Choroid plexus epithelial cell (primary cell): ENCODE measurements around the gene STAM.
A peak's percentile ranks its signal among the peaks of the same experiment; 100 is the strongest.

Source experiments
- DNase-seq: peaks from one replicate; pipeline ENCODE4 v3.0.0-alpha.2; 2010; ENCODE audit warnings: low read depth
- H3K4me3 ChIP-seq: 2 replicates; pipeline ENCODE4 v1.5.1; 2011; ENCODE audit warnings: low read depth, mild to moderate bottlenecking, control low read depth, low read length, moderate library complexity
- CTCF ChIP-seq: conservative IDR thresholded peaks from 2 replicates; pipeline ENCODE4 v1.5.1; 2011; ENCODE audit warnings: low read depth, mild to moderate bottlenecking, control low read depth, inconsistent platforms, low read length, moderate library complexity

STAM gene

GRCh38 chr10:17651896-17652295 lies 7.9 kb downstream of the STAM start:
- peak; percentile 47 for DNase-seq
- TF ChIP-seq CTCF, result no peak

GRCh38 chr10:17652585-17652984 lies 8.6 kb downstream of the STAM start:
- no peak for TF ChIP-seq CTCF
- no peak for DNase-seq
- no peak overlapping the region for H3K4me3 ChIP-seq

More at GRCh38 chr10:17651896-17652295, 7.9 kb downstream of the STAM start:
- H3K4me3 ChIP-seq, result no peak overlapping the region

- no peak for TF ChIP-seq CTCF
- DNase-seq, result no peak
- no peak overlapping the region for H3K4me3 ChIP-seq
These were observed 11.1 kb downstream of the STAM start for GRCh38 chr10:17655009-17655408.

GRCh38 chr10:17655567-17656146 lies 11.7 kb downstream of the STAM start:
- no peak overlapping the region for H3K4me3 ChIP-seq
- no peak for TF ChIP-seq CTCF
- peak; percentile 62 for DNase-seq

- TF ChIP-seq CTCF, result no peak
- DNase-seq, result no peak
- no peak overlapping the region for H3K4me3 ChIP-seq
These were observed 13.2 kb downstream of the STAM start for GRCh38 chr10:17657103-17657500.

- DNase-seq, result no peak
- no peak for TF ChIP-seq CTCF
These were observed 15.4 kb downstream of the STAM start for GRCh38 chr10:17659365-17659764.

DNA sequence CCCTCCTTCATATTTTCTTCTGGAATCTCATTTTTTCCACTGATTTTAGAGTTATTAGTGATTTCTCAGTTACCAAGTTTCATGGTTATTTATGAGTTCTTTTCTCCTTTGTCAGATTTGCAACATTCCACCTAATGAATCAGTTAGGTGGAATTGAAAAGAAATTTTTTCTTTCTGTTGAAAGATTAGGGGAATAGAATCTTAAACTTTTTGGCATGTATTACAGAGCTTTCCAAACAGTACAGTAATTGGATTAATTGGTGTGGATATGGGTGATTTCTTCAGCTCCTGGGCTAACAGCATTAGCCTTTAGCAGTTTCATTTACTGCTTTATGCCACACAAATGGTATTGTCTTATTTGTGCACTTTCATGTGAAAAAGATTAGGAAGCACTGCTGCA lies 17.0 kb downstream of the STAM start:
- no peak for TF ChIP-seq CTCF
- no peak overlapping the region for H3K4me3 ChIP-seq
- no peak for DNase-seq

More at GRCh38 chr10:17659365-17659764, 15.4 kb downstream of the STAM start:
- H3K4me3 ChIP-seq, result no peak overlapping the region
